Inflammatory macrophage treated with lipopolysaccharide for 4 hours (primary cell): ENCODE measurements around the gene BZW2.
A peak's percentile ranks its signal among the peaks of the same experiment; 100 is the strongest.
"Not testable (repeated sequence)": the region's sequence is repeated elsewhere in the genome, so short reads cannot be mapped to it uniquely, and the experiment has no call there.

Source experiments
- DNase-seq: peaks from one replicate; pipeline ENCODE4 v3.0.0-alpha.2; 2020

Gene BZW2

DNA sequence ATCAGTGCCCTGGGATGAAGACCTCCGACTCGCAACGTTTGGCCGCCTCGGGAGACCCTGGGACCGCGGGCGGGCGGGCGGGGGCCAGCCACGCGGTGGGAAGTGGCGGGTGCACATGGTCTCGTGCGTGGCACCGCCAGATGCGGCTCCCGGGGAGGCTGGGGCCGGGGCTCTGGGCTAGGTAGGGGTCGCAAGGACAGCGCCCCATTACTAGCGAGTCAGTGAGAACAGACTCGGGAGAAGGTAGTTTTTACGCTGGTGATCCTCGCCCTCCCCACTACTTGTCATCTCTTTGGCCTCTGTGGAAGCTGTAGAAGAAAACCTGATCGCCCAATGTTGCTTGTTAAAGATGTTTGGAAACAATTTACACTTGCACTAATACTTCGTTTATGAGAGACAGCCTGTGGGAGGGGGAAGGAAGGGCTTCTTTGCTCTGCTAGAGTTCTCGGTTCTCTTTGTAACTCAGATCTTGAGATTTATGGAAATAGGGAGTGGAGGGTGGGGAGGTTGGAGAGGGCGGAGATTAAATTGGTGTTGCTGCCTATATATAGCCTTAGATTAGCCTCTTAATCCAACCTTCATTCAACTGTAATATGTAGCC is 591 bp downstream of the BZW2 start:
- no peak for DNase-seq

DNA sequence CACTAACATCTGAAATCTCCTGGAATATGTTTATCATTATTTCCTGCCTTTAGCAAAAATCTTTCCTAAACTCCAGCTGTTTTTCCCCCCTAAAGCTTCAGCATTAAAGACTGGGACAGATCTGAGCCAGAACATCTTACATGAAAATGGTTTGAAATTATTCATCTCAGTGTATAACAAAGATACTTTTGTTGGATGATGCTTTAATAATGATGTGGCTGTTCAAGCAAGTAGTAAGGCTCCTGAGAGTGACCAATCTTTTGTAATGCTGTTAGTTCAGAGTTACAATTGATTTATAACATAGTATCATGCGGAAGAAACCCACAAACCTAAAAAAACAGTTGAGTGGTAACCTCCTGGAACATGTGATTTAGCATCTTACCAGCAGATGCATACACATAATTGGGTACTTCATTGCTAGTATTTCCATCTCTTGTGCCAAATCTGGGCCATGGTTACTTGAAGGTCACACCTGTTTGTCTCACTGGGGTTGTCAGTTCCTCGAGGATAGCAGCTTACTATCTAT is 1.5 kb downstream of the BZW2 start:
- DNase-seq = no peak

DNA sequence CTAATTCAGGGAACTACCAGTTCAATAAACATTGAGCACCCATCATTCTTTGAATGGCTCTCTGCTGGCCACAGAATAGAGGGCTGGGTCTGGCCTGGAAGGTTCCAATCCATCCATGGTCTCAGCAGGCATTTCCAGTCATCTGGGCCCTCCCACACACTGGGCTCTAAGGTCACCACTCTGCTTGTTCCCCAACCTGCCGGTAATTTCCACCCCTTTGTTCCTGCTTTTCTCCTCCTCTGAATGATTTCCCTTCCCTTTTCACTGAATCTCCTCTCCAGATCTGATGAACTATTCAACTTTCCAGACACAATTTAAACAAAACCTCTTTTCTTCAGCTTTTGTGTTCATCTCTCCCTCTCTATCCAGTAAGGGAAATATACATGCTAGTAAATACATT is 2.6 kb downstream of the BZW2 start:
- peak; percentile 56 for DNase-seq

DNA sequence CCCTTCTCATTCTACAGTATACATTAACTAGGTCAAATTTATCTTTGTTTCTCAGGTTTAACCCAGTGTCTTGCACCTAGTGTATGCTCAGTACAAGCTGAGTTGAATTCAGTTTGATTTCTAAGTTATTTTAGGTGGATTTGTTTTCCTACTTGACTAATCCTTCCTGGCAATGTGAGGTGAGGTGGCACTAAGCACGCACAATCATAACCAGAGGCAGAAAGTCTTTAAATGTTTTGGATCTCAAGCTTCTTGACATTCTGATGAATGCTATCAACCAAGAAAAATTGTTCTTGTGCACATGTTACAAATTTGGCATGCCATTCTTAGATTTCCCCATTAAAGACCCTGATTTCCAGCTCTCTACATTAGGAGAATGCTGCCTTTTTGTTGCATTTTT is 3.2 kb downstream of the BZW2 start:
- no peak for DNase-seq

DNA sequence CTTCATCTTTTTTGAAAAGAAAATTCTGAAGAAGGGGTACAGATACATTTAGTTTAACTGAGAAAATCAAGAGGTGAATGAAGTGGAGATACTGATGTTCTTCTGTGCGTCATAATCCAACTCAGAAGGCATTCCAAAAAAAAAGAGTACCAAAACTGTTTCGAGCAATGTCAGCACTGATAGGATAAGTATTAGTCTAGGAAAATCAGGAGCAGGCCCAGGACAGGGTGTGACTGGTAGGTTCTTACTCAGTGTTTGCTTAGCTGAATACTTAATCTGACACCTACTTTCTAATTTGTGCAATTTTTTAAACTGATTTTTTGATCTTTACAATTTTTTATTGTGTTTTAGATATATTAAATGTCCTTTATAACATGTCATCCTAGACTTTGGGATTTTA is 4.3 kb downstream of the BZW2 start:
- DNase-seq = no peak

DNA sequence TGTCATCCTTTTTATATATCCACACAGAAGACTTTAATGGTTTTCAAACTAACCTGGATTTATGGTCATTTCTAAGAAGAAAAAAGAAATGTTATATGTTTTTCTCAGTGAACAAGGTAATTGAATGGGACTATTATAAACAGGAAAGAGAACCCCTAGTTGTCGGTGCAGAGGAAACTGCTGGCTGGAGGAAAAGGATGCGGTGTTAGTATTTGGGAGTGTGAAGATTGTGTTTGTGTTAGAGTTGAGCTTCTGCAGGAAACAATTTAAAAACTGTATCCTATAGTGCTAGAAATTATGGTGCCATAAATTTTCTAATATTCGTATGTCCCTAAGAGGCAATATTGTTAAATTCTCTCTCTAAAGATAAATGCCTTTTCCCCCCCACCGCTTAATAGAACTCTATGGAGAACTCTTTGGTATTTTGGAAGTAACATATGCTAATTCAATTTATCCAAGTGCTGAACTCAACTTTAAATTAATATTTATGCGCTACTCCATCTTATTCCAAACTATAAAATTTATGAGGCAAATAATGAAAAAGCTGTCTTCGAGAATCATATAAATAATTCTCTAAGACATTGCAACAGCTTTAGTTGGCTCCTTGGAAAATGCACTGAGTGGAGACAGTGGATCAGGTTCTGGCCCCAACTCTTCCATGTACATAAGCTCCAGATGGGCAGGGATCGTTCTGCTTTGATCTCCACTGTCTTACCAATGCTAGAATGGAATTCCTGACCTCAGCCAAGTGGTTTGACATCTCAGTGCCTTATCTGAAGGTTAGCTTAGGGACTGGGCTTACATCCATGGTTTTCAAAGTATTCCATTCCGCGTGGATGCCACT is 5.6 kb downstream of the BZW2 start:
- DNase-seq = no peak

DNA sequence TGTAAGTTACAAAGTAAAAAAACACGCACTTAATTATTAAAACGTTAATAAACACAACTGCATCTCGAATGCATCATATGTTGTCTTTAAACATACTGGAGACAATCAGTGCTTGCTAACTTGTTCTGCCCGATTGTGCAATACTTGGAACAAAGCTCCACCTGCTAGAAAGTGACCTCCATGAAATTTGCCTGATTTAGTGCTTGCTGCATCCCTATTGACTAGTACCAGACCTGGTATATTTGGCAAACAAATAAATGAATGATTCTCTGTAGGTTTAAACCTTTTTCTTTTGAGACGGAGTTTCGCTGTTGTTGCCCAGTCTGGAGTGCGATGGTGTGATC is 6.2 kb downstream of the BZW2 start:
- DNase-seq = no peak

DNA sequence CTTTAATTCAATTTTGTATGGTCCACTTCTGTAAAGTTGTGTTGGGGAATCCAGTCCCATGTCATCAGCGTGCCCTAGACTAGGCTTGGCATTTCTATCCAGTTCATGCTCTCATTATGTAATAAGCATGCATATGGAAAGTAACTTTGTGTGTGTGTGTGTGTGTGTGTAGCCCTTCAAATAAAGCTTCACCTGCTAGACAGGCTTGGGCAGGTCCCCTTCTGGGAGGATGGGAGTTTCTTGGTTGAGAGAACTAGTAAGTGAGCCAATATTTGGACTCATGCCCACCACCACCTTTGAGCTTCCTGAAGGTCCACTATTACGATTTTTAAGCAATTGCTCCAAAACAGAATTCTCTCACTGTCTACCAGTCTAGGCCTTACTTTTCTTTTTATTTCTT is 6.9 kb downstream of the BZW2 start:
- DNase-seq = no peak

DNA sequence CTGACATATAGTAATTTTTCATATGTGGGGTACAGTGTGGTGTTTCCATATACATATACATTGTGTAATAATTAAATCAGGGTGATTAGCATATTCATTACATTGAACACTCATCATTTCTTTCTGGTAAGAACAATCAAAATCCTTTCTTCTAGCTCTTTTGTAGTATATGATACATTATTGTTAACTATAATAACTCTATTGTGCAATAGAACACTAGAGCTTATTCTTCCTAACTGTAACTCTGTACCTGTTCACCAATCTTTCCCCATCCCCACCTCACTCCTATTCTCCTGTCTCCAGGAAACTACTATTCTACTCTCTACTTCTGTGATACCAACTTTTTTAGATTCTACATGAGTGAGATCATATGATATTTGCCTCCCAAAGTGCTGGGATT is 9.4 kb downstream of the BZW2 start:
- no peak for DNase-seq

DNA sequence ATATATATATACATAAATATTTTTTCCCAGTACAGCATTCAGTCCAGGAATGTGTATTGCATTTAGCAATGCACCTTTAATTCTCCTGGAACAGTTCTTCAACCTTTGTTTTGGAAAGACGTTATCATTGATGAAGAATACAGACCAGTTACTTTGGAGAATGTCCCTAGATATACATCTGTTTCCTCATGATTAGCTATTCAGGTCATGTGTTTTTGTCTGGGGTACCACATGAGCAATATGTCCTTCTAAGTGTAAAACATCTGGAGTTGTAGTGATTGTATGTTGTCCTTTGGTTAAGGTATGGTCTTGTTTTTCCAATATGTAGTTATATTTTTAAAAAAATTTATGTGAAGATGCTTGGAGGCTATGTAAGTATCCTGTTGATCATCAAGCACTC is 10.2 kb downstream of the BZW2 start:
- no peak for DNase-seq

DNA sequence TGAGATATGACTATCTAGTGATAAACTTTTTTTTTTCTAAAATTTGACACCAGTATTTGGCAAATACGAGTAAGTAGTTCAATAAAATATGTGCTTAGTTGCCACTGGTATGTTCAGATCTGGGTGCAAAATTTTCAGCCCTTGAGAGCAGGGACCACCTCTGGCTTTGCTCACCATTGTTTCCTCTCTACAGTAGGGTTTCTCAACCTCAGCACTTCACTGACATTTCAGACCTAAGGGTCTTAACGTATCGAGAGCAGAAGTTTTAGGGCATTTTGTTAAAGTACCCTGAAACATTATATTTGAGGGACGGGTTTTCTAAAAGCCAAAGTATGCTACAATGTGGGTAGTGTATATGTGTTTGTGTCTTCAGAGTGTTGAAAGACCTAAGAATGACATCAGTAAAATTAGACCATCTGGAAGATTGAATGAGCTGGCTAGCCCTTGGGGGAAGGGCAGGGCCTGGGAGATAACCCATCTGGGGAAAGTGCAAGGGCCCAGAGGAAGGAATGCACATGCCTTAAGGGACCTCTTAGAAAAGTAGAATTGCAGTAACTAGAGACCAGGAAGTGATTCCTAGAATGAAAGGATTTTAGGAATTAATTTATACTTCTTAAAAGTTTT is 11.8 kb downstream of the BZW2 start:
- DNase-seq = peak; percentile 57

DNA sequence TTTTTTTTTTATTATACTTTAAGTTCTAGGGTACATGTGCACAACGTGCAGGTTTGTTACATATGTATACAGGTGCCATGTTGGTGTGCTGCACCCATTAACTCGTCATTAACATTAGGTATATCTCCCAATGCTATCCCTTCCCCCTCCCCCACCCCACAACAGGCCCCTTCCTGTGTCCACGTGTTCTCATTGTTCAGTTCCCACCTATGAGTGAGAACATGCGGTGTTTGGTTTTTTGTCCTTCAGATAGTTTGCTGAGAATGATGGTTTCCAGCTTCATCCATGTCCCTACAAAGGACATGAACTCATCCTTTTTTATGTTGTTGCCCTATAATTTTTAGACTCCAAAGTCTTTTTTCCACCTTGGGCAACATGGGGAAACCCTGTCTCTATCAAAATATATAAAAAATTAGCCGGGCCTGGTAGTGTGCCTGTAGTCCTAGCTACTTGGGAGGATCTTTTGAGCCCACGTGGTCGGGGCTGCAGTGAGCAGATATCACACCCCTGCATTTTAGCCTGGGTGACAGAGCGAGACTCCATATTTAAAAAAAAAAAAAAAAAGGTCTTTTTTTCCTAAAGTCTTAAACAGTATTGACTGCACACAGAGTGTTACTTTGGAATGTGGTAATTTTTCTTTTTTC is 14.0 kb downstream of the BZW2 start:
- not testable (repeated sequence) for DNase-seq

DNA sequence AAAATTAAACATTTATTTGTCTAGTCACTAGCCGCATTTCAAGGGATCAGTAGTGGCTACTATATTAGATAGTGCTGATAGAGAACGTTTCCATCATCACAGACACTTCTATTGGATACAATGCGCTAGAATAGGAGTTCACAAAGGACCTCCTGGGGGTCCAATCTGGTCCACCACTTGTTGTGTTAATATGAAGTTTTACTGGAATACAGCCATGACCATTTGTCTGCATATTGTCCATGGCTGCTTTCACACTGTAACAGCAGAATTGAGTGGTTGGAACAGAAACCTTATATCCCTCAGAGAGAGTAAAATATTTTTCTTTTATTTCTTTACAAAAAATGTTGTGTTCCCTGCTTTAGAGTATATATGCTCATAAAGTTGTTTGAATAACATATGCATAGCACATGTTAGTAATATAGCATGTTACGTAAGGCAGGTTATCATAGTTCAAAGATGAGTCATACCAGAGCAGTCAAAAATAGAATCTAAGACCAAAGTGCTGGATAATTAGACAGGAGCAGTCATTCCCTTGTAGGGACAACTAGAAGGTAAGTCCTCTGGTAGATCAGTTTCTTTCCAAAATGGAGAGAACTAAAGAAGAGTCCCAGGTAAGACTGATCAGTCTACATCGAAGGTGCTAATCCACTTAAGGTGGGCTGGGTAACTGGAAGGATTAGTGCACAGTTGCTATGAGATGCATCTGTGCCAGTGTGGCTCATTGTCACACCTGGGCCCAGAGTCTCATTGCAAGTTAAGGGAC is 14.9 kb downstream of the BZW2 start:
- DNase-seq = peak; percentile 73

DNA sequence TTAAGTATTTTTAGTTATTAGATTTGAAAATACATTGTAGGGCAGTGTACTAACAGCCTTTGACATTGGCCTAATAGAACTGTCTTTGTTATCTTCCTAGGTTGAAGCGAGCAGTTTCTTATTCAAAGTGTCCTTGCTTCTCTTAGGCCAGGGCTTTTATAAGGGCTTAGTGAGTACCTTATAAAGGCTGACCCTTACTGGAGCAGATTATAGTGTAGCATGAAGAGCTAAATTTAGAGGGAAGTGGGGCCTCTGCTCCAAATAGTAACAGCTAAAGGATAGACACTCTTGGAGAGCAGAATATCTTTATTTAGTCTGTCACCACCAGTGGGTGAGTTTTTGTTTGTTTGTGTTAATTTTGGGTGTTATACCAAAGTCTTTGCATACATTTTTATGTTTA is 15.9 kb downstream of the BZW2 start:
- no peak for DNase-seq

DNA sequence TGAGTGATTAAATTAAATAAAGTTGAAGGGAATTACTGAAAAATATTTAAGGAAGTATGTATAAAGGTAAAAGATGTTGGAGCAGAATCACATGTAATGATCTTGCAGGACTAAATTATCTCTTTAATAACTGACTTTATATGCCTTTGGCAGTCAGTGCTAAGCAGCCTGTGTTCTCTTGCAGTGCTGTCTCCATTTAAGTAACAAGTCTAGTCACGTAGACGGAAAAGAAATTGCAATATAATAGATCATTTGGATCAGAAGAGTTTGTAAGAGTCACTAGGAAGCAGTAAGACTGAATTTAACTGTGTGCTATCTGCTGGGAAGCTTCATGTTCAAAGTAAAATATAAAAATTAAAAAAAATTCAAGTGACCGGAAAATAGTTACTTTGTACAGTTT is 21.4 kb downstream of the BZW2 start:
- no peak for DNase-seq

DNA sequence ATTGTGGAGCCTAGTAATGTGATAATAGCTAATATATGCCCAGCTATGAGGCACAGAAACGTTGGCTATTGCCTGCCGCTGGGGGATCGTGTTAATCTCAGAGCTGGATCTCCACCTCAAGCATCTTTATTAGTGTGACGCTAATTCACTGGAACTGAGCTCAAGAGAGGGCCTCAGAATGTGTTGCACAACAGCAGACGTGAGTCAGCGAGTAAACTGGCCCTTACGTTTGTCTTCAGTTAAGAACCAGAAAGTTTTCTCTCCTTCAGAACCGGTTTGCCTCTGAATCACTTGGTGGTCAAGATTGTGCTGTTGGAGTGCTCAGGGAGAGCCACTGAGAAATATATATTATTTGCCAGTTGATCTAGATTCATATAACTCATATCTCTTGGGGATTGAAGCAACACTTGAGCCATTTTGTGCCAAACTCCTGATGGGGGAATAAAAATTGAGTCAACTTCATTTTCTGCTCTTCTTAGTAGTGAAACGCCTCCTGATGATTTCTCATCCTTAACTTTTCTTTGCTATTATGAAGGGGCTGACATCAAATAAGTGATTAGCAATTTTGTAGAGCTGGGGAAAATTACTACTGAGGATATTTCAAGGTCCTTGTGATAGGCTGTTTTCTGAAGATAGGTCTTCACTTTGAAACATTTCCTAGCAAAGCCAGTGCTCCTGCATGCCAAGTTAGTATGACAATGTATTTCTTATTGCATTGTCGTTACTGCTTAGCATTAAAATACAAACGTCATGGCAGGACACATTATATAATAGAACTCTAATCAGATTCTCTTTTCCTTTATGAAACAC is 22.3 kb downstream of the BZW2 start:
- peak; percentile 85 for DNase-seq

DNA sequence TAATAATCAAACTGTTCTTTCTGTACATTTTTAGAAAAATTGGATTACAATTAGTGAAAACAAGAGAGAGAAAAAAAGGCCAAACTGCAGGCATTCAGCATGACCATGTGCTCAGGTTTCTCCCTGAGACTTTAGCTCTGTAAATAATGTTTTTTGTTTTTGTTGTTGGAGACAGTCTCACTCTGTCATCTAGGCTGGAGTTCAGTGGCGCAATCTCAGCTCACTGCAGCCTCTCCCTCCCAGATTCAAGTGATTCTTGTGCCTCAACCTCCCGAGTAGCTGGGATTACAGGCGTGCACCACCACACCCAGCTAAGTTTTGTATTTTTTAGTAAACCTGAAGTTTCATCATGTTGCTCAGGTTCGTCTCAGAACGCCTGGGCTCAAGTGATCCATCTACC is 23.0 kb downstream of the BZW2 start:
- peak; percentile 11 for DNase-seq

DNA sequence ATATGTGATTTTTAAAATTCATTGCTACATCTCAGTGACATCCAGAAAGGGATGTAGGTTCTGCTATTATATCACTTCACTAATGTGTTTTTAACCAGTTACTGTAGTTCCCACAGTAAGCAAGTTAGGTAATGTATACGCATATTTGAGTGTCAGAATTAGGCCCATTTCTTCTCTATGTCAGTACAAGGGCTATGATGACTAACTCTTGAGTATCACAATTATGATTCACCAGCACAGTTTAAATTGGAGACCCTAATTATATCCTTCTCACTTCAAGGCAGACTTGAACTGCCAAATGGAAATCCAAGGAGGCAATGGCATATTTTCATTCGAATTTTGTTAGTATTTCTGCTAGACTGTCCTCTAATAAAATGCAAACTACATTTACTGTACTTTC is 23.6 kb downstream of the BZW2 start:
- DNase-seq = peak; percentile 5

DNA sequence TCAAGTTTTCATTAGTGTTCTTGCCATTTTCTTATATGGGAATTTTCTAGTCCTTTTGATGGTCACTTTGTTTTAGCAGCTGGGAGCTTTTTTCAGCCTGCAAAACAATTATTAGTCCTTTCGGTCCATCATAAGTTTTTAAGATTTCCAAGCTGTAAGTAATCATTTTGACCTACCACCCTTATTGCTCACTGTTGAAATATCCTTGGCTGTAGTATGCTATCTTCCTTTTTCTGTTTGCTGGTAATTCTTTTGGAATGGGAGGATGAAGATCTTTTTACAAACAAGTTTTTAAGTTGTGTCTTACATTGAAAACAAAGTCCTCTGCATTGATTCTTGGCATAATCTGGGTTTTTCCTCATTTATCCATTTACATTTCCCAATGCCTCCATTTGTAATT is 24.0 kb downstream of the BZW2 start:
- DNase-seq = no peak

DNA sequence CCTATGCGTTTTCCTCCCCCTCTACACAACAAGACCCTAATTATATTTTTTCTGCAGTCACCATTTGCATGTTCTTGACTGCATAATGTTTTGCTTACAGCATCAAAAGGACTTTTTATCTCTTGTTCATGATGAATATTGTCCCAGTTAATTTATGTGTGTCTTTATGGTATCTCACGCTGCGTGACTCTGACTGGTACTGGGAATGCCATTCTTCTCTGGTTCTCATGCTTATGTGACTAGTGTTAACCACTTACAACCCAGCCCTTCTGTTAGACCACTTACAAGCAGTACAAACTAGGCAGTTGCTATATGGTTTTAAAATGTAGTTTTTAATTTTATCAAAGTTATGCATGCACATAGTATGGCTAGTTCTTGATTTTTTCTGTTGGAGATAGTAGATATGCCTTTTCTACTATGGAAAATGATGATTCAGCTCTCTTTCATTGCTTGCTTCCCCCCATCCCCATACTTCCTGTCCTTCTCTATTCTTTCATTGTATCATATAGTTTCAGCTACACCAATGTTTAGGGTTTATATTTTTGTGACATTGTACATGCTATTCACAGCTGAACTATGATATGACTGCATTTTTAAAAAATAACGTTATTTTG is 24.9 kb downstream of the BZW2 start:
- no peak for DNase-seq

DNA sequence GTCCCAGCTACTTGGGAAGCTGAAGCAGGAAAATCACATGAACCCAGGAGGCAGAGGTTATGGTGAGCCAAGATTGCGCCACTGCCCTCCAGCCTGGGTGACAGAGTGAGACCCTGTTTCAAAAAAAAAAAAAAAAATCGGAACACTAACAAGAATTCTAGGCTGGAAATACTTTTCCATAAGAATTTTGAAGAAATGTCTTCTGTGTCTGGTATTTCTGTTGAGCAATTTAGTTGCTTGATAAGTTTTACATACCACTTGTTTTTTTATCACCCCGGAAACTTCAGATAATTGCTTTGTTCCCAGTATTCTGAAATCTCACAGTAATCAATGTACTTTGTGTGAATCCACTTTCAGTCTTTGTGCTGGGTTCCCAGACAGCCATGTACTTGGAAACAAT is 25.8 kb downstream of the BZW2 start:
- no peak for DNase-seq

DNA sequence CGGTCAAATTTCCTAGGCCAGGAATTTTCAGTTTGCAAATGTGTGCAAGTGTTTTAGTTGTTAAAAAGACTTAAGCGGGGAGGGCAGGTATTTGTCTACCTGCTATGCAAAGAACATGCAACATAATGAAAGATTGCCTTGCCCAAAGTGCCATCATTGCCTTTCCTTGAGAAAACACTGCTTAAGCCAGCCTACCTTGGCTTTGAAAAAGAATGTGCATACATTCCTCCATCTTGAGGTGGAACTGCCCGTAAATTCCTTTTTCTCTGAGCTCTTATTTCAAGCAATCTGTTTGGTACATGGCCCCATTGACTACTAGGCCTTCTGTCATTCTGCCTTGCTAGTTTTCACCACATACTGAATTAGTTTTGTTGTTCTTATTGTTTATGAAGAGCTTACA is 29.3 kb downstream of the BZW2 start:
- no peak for DNase-seq
